ENCODE data around the gene SRGAP3.

DNA sequence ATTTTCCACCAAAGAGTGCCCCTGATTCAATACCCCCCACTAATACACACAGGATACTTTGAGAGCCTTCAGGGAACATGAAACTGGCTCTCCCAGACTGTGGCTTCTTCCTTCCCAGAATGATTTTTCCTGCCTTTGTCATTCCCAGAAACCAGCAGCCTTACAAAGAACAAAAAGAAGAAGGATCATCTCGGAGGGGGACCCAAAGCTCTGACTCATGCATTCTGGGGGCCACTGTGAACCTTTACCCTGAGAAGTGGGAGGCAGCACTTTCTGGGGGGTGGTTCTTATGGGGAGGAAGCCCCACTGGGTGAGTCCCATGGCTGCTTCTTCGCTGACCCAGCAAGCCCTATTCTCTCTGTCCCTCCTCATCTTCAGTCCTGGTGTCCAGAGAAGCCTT, 241.5 kb downstream of the SRGAP3 start:
- TF ChIP-seq, protein P1, sequence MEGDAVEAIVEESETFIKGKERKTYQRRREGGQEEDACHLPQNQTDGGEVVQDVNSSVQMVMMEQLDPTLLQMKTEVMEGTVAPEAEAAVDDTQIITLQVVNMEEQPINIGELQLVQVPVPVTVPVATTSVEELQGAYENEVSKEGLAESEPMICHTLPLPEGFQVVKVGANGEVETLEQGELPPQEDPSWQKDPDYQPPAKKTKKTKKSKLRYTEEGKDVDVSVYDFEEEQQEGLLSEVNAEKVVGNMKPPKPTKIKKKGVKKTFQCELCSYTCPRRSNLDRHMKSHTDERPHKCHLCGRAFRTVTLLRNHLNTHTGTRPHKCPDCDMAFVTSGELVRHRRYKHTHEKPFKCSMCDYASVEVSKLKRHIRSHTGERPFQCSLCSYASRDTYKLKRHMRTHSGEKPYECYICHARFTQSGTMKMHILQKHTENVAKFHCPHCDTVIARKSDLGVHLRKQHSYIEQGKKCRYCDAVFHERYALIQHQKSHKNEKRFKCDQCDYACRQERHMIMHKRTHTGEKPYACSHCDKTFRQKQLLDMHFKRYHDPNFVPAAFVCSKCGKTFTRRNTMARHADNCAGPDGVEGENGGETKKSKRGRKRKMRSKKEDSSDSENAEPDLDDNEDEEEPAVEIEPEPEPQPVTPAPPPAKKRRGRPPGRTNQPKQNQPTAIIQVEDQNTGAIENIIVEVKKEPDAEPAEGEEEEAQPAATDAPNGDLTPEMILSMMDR (IDR thresholded peaks at IDR 0.05; ENCODE audit: low read depth, low read length), result no peak
- no peak for TF ChIP-seq EZH2phosphoT487 (IDR thresholded peaks at IDR 0.05; ENCODE audit: low read depth)

Measured in OCI-LY3 (cell line).